ENCODE data around the gene HOXA3. TPM values are rescaled to one million over a fixed set of nuclear protein-coding genes. Genes with fewer than 3 reads are reported as not detected.
A peak's percentile ranks its signal among the peaks of the same experiment; 100 is the strongest.

The HOXA3 gene
- polyA plus RNA-seq, 2 of the 4 experiments (the other 2 are of a cell fraction): 3.3 to 8.7 TPM

DNA sequence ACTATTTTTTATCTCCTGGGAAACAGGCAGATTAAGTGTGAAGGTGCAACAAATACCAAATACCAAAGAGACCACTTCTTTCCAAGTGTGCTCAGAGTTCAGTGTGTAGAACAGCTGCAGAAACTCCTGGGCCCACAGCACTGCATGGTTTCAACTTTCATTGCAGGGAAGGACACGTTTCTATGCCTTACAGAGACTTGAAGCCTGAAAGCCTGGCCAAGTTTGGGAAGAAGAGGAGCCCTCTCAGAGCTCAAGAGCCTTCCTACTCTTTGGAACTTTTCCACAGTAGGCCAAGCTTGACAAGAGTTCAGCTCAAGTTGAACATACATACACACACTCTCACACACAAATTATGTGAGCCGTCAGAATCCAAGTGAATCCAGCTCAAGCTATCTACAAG, 24.3 kb downstream of the HOXA3 start:
- CTCF ChIA-PET: interaction anchor here (0.9 to 1.9 kb wide), 5 partner anchors 8 to 1235 kb away, joined by 3 to 6 read pairs (median 3); no protein-coding TSS in a partner anchor
- POLR2A ChIA-PET: no interaction called here
- H3K4me2 ChIP-seq: no peak overlapping the region
- H3K27ac ChIP-seq: no peak overlapping the region
- ATAC-seq (no peak), FAIRE-seq (peak; percentile 61), DNase-seq (ENCODE audit: low read depth in 1 of 2, low spot score in 1 of 2) (no peak)
- H3K9me3 ChIP-seq: no peaks in the 10 kb centered on the region
- 73% methylated on average over 2 of the region's 2 CpGs for WGBS (ENCODE audit: missing lambda C conversion rate)
- H3K4me1 ChIP-seq: peaks cover 12% of the 10 kb centered on the region
- TF ChIP-seq ATOH8 (CRISPR knock-in tag; IDR thresholded peaks at IDR 0.05; ENCODE audit: low read depth) (no peak), CBX2 (IDR thresholded peaks at IDR 0.05; ENCODE audit: borderline replicate concordance, low read depth) (no peak), RNF2 (IDR thresholded peaks at IDR 0.05; ENCODE audit: borderline replicate concordance, low read depth) (no peak), MYC (IDR thresholded peaks at IDR 0.05; ENCODE audit: borderline replicate concordance, low read length) (no peak), CEBPB (IDR thresholded peaks at IDR 0.05) (no peak), FOSL2 (IDR thresholded peaks at IDR 0.05) (no peak), FOSL2 (CRISPR knock-in tag; IDR thresholded peaks at IDR 0.05) (no peak)
- no peak overlapping the region for H3K4me3 ChIP-seq

DNA sequence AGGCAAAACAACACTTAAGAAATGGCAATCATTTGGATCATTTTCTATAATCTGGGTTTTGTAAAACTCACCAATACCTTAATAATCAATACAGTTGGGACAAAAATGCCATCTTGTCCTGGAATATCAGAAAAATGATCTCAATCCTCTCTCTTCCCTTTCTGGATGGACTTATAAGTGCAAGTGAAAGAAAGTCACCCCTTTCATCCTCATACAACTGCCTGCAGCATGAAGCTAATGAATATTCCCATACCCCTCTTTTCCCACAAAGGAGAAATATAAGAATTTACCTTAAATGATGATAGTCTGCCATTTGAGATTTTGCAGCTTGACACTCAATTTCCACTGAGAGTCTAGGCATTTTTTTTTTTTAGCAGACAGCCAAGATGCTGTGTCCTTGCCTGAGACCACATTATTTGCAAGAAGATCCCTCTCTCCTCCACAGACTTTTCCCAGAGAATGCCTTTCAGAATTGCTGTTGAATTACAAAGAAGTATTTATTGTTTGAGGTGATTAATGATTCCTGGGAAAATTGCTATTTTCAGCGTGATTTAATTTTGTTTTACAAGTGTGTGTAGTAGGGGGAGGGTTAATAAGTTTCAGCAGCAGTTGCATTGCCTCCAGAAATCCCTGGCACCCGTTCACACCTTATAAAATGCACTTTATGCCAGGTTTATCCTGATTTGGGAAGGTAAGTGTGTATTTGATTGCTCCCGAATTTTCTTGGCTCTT, 25.6 kb downstream of the HOXA3 start:
- Histone ChIP-seq H3K4me1 (peaks cover 9% of the 10 kb centered on the region), H3K27ac (no peak overlapping the region), H3K4me2 (no peak overlapping the region), H3K4me3 (no peak overlapping the region), H3K9me3 (no peaks in the 10 kb centered on the region)
- no peak for TF ChIP-seq CBX8 (IDR thresholded peaks at IDR 0.05)
- ChIA-PET POLR2A (no interaction called here), CTCF (interaction anchor here (0.9 to 1.2 kb wide), 4 partner anchors 11 to 273 kb away, joined by 3 to 6 read pairs (median 4); no protein-coding TSS in a partner anchor)
- WGBS (ENCODE audit: missing lambda C conversion rate): 61% methylated on average over 3 of the region's 3 CpGs
- ATAC-seq: no peak
- no peak for DNase-seq (ENCODE audit: low read depth in 1 of 2, low spot score in 1 of 2)
- no peak for FAIRE-seq

DNA sequence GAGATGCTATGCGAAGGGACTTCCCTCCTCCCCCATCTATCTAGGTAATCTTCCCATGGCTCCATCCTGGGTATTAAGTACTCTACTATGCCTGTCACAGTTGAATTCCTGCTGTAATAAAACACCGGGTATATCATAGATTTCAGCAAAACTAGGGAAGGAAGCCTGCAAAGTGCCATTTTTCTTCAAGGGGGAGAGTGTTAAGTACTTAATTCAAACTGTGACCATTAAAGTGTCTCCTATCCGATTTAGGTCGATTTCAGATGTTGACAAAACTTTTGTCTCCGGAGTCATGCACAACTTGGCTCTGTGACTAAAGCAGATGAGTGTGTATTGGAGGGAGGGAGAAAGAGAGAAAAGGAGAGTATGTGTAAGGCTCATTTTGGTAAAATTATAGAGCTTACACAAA, 26.4 kb downstream of the HOXA3 start:
- ATAC-seq (no peak), DNase-seq (ENCODE audit: low read depth in 1 of 2, low spot score in 1 of 2) (no peak), FAIRE-seq (no peak)
- Histone ChIP-seq H3K4me1 (peaks cover 12% of the 10 kb centered on the region), H3K4me3 (no peak overlapping the region), H3K4me2 (no peak overlapping the region), H3K9me3 (no peaks in the 10 kb centered on the region), H3K27ac (0 out of 6 replicates have a peak overlapping the region, but pooled peaks of 1 of the 2 experiments have one; percentile 4)
- ChIA-PET CTCF (interaction anchor here (0.9 to 1.2 kb wide), 3 partner anchors 25 to 272 kb away, joined by 3 to 5 read pairs (median 4); no protein-coding TSS in a partner anchor), POLR2A (no interaction called here)
- no peak for TF ChIP-seq FOSL2 (IDR thresholded peaks at IDR 0.05)
- no peak for TF ChIP-seq FOSL2 (CRISPR knock-in tag; IDR thresholded peaks at IDR 0.05)
- TF ChIP-seq, protein P1, sequence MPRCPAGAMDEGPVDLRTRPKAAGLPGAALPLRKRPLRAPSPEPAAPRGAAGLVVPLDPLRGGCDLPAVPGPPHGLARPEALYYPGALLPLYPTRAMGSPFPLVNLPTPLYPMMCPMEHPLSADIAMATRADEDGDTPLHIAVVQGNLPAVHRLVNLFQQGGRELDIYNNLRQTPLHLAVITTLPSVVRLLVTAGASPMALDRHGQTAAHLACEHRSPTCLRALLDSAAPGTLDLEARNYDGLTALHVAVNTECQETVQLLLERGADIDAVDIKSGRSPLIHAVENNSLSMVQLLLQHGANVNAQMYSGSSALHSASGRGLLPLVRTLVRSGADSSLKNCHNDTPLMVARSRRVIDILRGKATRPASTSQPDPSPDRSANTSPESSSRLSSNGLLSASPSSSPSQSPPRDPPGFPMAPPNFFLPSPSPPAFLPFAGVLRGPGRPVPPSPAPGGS (IDR thresholded peaks at IDR 0.05): no peak
- TF ChIP-seq TP53 (CRISPR knock-in tag; IDR thresholded peaks at IDR 0.05): no peak
- no peak for TF ChIP-seq CBX8 (IDR thresholded peaks at IDR 0.05)
- 90% methylated on average over 5 of the region's 5 CpGs for WGBS (ENCODE audit: missing lambda C conversion rate)

- FAIRE-seq: no peak
- WGBS (ENCODE audit: missing lambda C conversion rate): 82% methylated on average over 8 of the region's 8 CpGs
- POLR2A ChIA-PET: no interaction called here
- no peak overlapping the region for H3K4me2 ChIP-seq
- ATAC-seq: no peak
- TF ChIP-seq EHF (CRISPR knock-in tag; IDR thresholded peaks at IDR 0.05) (no peak), ATOH8 (CRISPR knock-in tag; IDR thresholded peaks at IDR 0.05; ENCODE audit: low read depth) (no peak), PHF8 (IDR thresholded peaks at IDR 0.05; ENCODE audit: borderline replicate concordance, low read depth) (no peak), HOXA7 (CRISPR knock-in tag; IDR thresholded peaks at IDR 0.05) (no peak), FOSL2 (IDR thresholded peaks at IDR 0.05) (no peak), FOSL2 (CRISPR knock-in tag; IDR thresholded peaks at IDR 0.05) (no peak), JUNB (IDR thresholded peaks at IDR 0.05) (no peak), RAD21 (conservative IDR thresholded peaks at IDR 0.05 in 1 of 2, IDR thresholded peaks at IDR 0.05 in 1 of 2) (no peak), GATA3 (IDR thresholded peaks at IDR 0.05; ENCODE audit: borderline replicate concordance) (no peak), SREBF2 (IDR thresholded peaks at IDR 0.05) (no peak), FOSB (CRISPR knock-in tag; IDR thresholded peaks at IDR 0.05) (no peak), ZC3H11A (IDR thresholded peaks at IDR 0.05) (no peak), KDM5A (IDR thresholded peaks at IDR 0.05) (no peak), HEYL (CRISPR knock-in tag; IDR thresholded peaks at IDR 0.05) (no peak), HOXB13 (CRISPR knock-in tag; IDR thresholded peaks at IDR 0.05; ENCODE audit: low read depth) (no peak), ZFP36 (IDR thresholded peaks at IDR 0.05; ENCODE audit: borderline replicate concordance, partially characterized antibody) (no peak)
- no peak overlapping the region for H3K4me3 ChIP-seq
- peaks cover 21% of the 10 kb centered on the region for H3K4me1 ChIP-seq
- DNase-seq (ENCODE audit: low read depth in 1 of 2, low spot score in 1 of 2): no peak
- H3K27ac ChIP-seq: 0 out of 6 replicates have a peak overlapping the region, but pooled peaks of 1 of the 2 experiments have one; percentile 4
- no peaks in the 10 kb centered on the region for H3K9me3 ChIP-seq
- CTCF ChIA-PET: interaction anchor here (1.2 kb wide), 1 partner anchor 1231 kb away, joined by 3 read pairs; no protein-coding TSS in a partner anchor
Measured at GRCh38 chr7:27124902-27125689, 27.3 kb downstream of the HOXA3 start.
